ENCODE measurements around the gene PRDM5.

The PRDM5 gene

GRCh38 chr4:120877021-120877420 lies 45.5 kb downstream of the PRDM5 start:
- no peak for DNase-seq (ENCODE audit: extremely low spot score)
- POLR2A ChIA-PET, result no interaction called here
- no peak for TF ChIP-seq CTCF (IDR thresholded peaks at IDR 0.05; ENCODE audit: control extremely low read depth, extremely low read depth, low read depth, missing control alignments)
- CTCF ChIA-PET, result no interaction called here

- CTCF ChIA-PET, result interaction anchor here (0.7 to 1.3 kb wide), 3 partner anchors 15 to 136 kb away, joined by 3 to 5 read pairs (median 3); no protein-coding TSS in a partner anchor
- no peak for DNase-seq (ENCODE audit: extremely low spot score)
- POLR2A ChIA-PET, result no interaction called here
- TF ChIP-seq CTCF (IDR thresholded peaks at IDR 0.05; ENCODE audit: control extremely low read depth, extremely low read depth, low read depth, missing control alignments), result no peak
Observed at GRCh38 chr4:120874792-120875774, 47.4 kb downstream of the PRDM5 start.

GRCh38 chr4:120873554-120873953 lies 49.0 kb downstream of the PRDM5 start:
- no peak for TF ChIP-seq CTCF (IDR thresholded peaks at IDR 0.05; ENCODE audit: control extremely low read depth, extremely low read depth, low read depth, missing control alignments)
- ChIA-PET CTCF (interaction anchor here (0.9 to 1.3 kb wide), 4 partner anchors 13 to 134 kb away, joined by 3 to 5 read pairs (median 4); no protein-coding TSS in a partner anchor), POLR2A (no interaction called here)
- DNase-seq (ENCODE audit: extremely low spot score), result no peak

GRCh38 chr4:120871173-120871572 lies 51.4 kb downstream of the PRDM5 start:
- POLR2A ChIA-PET, result no interaction called here
- no peak for DNase-seq (ENCODE audit: extremely low spot score)
- CTCF ChIA-PET, result no interaction called here
- no peak for TF ChIP-seq CTCF (IDR thresholded peaks at IDR 0.05; ENCODE audit: control extremely low read depth, extremely low read depth, low read depth, missing control alignments)

- CTCF ChIA-PET, result no interaction called here
- POLR2A ChIA-PET, result no interaction called here
- TF ChIP-seq CTCF (IDR thresholded peaks at IDR 0.05; ENCODE audit: control extremely low read depth, extremely low read depth, low read depth, missing control alignments), result no peak
- DNase-seq (ENCODE audit: extremely low spot score), result no peak
Observed at GRCh38 chr4:120870279-120870673, 52.2 kb downstream of the PRDM5 start.

GRCh38 chr4:120869613-120870278 lies 52.8 kb downstream of the PRDM5 start:
- DNase-seq (ENCODE audit: extremely low spot score), result no peak
- no peak for TF ChIP-seq CTCF (IDR thresholded peaks at IDR 0.05; ENCODE audit: control extremely low read depth, extremely low read depth, low read depth, missing control alignments)
- CTCF ChIA-PET, result interaction anchor here (1.9 kb wide), 1 partner anchor 10 kb away, joined by 8 read pairs; no protein-coding TSS in a partner anchor
- POLR2A ChIA-PET, result no interaction called here

Measured in GM10248 (cell line).